Progenitor cell of endocrine pancreas (in vitro differentiated cells): ENCODE data around the gene ALPK3. TPM values are rescaled to one million over a fixed set of nuclear protein-coding genes. Genes with fewer than 3 reads are reported as not detected.
A peak's percentile ranks its signal among the peaks of the same experiment; 100 is the strongest.

Source experiments
- DNase-seq: peaks from one replicate; pipeline ENCODE4 v3.0.0; 2021; ENCODE audit warnings: low spot score; ENCODE audit not compliant: unreplicated experiment
- H3K27ac Mint-ChIP-seq: 2 replicates; pipeline ENCODE4 v1.8.0; 2021; ENCODE audit warnings: mild to moderate bottlenecking, moderate library complexity, mixed read lengths
- H3K27me3 Mint-ChIP-seq: 2 replicates; pipeline ENCODE4 v1.8.0; 2021; ENCODE audit warnings: mixed read lengths
- H3K36me3 Mint-ChIP-seq: 2 replicates; pipeline ENCODE4 v1.8.0; 2022; ENCODE audit warnings: mixed read lengths; ENCODE audit not compliant: insufficient read depth
- H3K4me1 Mint-ChIP-seq: 2 replicates; pipeline ENCODE4 v1.8.0; 2021; ENCODE audit warnings: low read depth, mixed read lengths
- H3K4me3 Mint-ChIP-seq: 2 replicates; pipeline ENCODE4 v1.8.0; 2021; ENCODE audit warnings: low read depth, mild to moderate bottlenecking, moderate library complexity, mixed read lengths
- H3K9me3 Mint-ChIP-seq: 2 replicates; pipeline ENCODE4 v1.8.0; 2021; ENCODE audit warnings: low read depth, mixed read lengths
- CTCF ChIP-seq: fragments of 200-600 bp; sonication (generic); IDR thresholded peaks from one replicate; pipeline ENCODE4 v1.5.0; 2021; ENCODE audit warnings: antibody characterized with exemption, mild to moderate bottlenecking; ENCODE audit not compliant: unreplicated experiment
- total RNA-seq: library from RNA; stranded (reverse); gene quantifications from 2 replicates; pipeline ENCODE4 v1.2.1, GENCODE V29; 2021

ALPK3 gene
- total RNA-seq, 1 donor from 2014 or later = 122 TPM

- DNase-seq = no peak
- H3K36me3 Mint-ChIP-seq = peaks cover 23% of the 10 kb centered on the region
- no peak for TF ChIP-seq CTCF
- H3K9me3 Mint-ChIP-seq = no peaks in the 10 kb centered on the region
- H3K27me3 Mint-ChIP-seq = no peaks in the 10 kb centered on the region
- peak overlapping the region; percentile 29 for H3K27ac Mint-ChIP-seq
- no peak overlapping the region for H3K4me3 Mint-ChIP-seq
- peaks cover 13% of the 10 kb centered on the region for H3K4me1 Mint-ChIP-seq
These were observed 38.6 kb downstream of the ALPK3 start for GRCh38 chr15:84855765-84856164.

- H3K4me1 Mint-ChIP-seq = peaks cover 14% of the 10 kb centered on the region
- H3K27ac Mint-ChIP-seq = no peak overlapping the region
- peaks cover 25% of the 10 kb centered on the region for H3K36me3 Mint-ChIP-seq
- no peak for DNase-seq
- no peak overlapping the region for H3K4me3 Mint-ChIP-seq
- H3K9me3 Mint-ChIP-seq = no peaks in the 10 kb centered on the region
- TF ChIP-seq CTCF = no peak
- no peaks in the 10 kb centered on the region for H3K27me3 Mint-ChIP-seq
These were observed 39.7 kb downstream of the ALPK3 start for GRCh38 chr15:84856731-84857417.

GRCh38 chr15:84857418-84858004 lies 40.4 kb downstream of the ALPK3 start:
- no peaks in the 10 kb centered on the region for H3K27me3 Mint-ChIP-seq
- H3K9me3 Mint-ChIP-seq = no peaks in the 10 kb centered on the region
- peaks cover 11% of the 10 kb centered on the region for H3K4me1 Mint-ChIP-seq
- TF ChIP-seq CTCF = no peak
- no peak for DNase-seq
- H3K4me3 Mint-ChIP-seq = no peak overlapping the region
- H3K36me3 Mint-ChIP-seq = peaks cover 26% of the 10 kb centered on the region
- H3K27ac Mint-ChIP-seq = no peak overlapping the region

GRCh38 chr15:84858231-84858630 lies 41.1 kb downstream of the ALPK3 start:
- no peak for DNase-seq
- H3K27ac Mint-ChIP-seq = no peak overlapping the region
- no peak for TF ChIP-seq CTCF
- no peaks in the 10 kb centered on the region for H3K27me3 Mint-ChIP-seq
- H3K4me1 Mint-ChIP-seq = peaks cover 7% of the 10 kb centered on the region
- no peaks in the 10 kb centered on the region for H3K9me3 Mint-ChIP-seq
- H3K36me3 Mint-ChIP-seq = peaks cover 22% of the 10 kb centered on the region
- H3K4me3 Mint-ChIP-seq = no peak overlapping the region

GRCh38 chr15:84859144-84859543 lies 42.0 kb downstream of the ALPK3 start:
- TF ChIP-seq CTCF = no peak
- H3K27me3 Mint-ChIP-seq = no peaks in the 10 kb centered on the region
- no peak for DNase-seq
- peaks cover 24% of the 10 kb centered on the region for H3K36me3 Mint-ChIP-seq
- no peak overlapping the region for H3K27ac Mint-ChIP-seq
- peaks cover 7% of the 10 kb centered on the region for H3K4me1 Mint-ChIP-seq
- H3K9me3 Mint-ChIP-seq = no peaks in the 10 kb centered on the region
- H3K4me3 Mint-ChIP-seq = no peak overlapping the region
